HepG2 (cell line): ENCODE results near the gene RUFY2. TPM values are rescaled to one million over a fixed set of nuclear protein-coding genes. Genes with fewer than 3 reads are reported as not detected.

Experiments
- ETV6 ChIP-seq: sonication (generic); formaldehyde crosslinking; conservative IDR thresholded peaks from 2 replicates; pipeline ENCODE4 v1.4.0; 2020; ENCODE audit warnings: missing genetic modification reagents
- MZF1 ChIP-seq: sonication (generic); formaldehyde crosslinking; IDR thresholded peaks from 2 replicates; pipeline ENCODE4 v1.8.1; 2023; ENCODE audit warnings: mild to moderate bottlenecking, missing genetic modification reagents, borderline replicate concordance
- POLR2A ChIP-seq, 2 experiments: IDR thresholded peaks; 2 replicates each; pipeline ENCODE4 v1.6.1; 2011; ENCODE audit warnings: low read depth in 2 of 2, low read length in 2 of 2, mild to moderate bottlenecking in 1 of 2, moderate library complexity in 1 of 2; ENCODE audit not compliant: insufficient read depth in 1 of 2
- SSRP1 ChIP-seq: IDR thresholded peaks from 2 replicates; pipeline ENCODE4 v1.6.1; 2016; ENCODE audit warnings: control low read depth
- STAG1 ChIP-seq: sonication (generic); formaldehyde crosslinking; IDR thresholded peaks from 2 replicates; pipeline ENCODE4 v1.4.0; 2020; ENCODE audit warnings: missing genetic modification reagents
- TSC22D2 ChIP-seq: sonication (generic); formaldehyde crosslinking; IDR thresholded peaks from 2 replicates; pipeline ENCODE4 v1.5.1; 2020; ENCODE audit warnings: missing genetic modification reagents, mild to moderate bottlenecking, borderline replicate concordance
- YEATS4 ChIP-seq: sonication (generic); formaldehyde crosslinking; IDR thresholded peaks from 2 replicates; pipeline ENCODE4 v1.4.0; 2020; ENCODE audit warnings: missing genetic modification reagents, borderline replicate concordance
- ZNF747 ChIP-seq: sonication (generic); formaldehyde crosslinking; IDR thresholded peaks from 2 replicates; pipeline ENCODE4 v1.8.1; 2023; ENCODE audit warnings: missing genetic modification reagents, mild to moderate bottlenecking, borderline replicate concordance
- polyA plus RNA-seq, 8 experiments: library from polyadenylated mRNA; depleted of rRNA in 3 of 8; stranded (reverse) in 7 of 8; unstranded in 1 of 8; fragments of >200 nt; fragmentation: Illumina TruSeq in 4 of 8; extraction: Trizol in 4 of 8; gene quantifications; 2 replicates each; pipeline versions ENCODE4 v1.2.1 to v1.2.3, GENCODE V29; 2011 to 2016; ENCODE audit warnings: low read depth in 4 of 8, missing spikeins in 1 of 8, mixed read lengths in 1 of 8; ENCODE audit not compliant: insufficient read depth in 1 of 8
- total RNA-seq, 5 experiments: library from RNA; depleted of rRNA; stranded (reverse); fragments of >200 nt; fragmentation: Illumina TruSeq; extraction: Trizol; gene quantifications; 2 replicates each; pipeline ENCODE4 v1.2.3, GENCODE V29; 2016; ENCODE audit warnings: low read depth in 1 of 5
- TF ChIP-seq, protein P1 (sequence below): sonication (generic); formaldehyde crosslinking; IDR thresholded peaks from 2 replicates; pipeline ENCODE4 v1.4.0; 2020; ENCODE audit warnings: missing genetic modification reagents, borderline replicate concordance
- TF ChIP-seq, protein P2 (sequence below): conservative IDR thresholded peaks from 2 replicates; pipeline ENCODE4 v1.6.1; 2018; ENCODE audit warnings: missing genetic modification reagents
- TF ChIP-seq, protein P3 (sequence below): sonication (generic); formaldehyde crosslinking; conservative IDR thresholded peaks from 2 replicates; pipeline ENCODE4 v1.8.0; 2022; ENCODE audit warnings: mild to moderate bottlenecking, moderate library complexity, missing genetic modification reagents
- TF ChIP-seq, protein P4 (sequence below): sonication (generic); formaldehyde crosslinking; IDR thresholded peaks from 2 replicates; pipeline ENCODE4 v1.4.0; 2020; ENCODE audit warnings: missing genetic modification reagents; ENCODE audit errors: not compliant biosample characterization
- TF ChIP-seq, protein P5 (sequence below): sonication (generic); formaldehyde crosslinking; IDR thresholded peaks from 2 replicates; pipeline ENCODE4 v1.4.0; 2020; ENCODE audit warnings: missing genetic modification reagents
- TF ChIP-seq, protein P6 (sequence below): sonication (generic); formaldehyde crosslinking; IDR thresholded peaks from 2 replicates; pipeline ENCODE4 v1.5.0; 2020; ENCODE audit warnings: mild to moderate bottlenecking, missing genetic modification reagents

Gene RUFY2
- total and polyA plus RNA-seq, 2 of the 13 experiments (the other 11 are each of a cell fraction or from before 2014, with no cell fraction given), result 10.1 to 16.1 TPM

DNA sequence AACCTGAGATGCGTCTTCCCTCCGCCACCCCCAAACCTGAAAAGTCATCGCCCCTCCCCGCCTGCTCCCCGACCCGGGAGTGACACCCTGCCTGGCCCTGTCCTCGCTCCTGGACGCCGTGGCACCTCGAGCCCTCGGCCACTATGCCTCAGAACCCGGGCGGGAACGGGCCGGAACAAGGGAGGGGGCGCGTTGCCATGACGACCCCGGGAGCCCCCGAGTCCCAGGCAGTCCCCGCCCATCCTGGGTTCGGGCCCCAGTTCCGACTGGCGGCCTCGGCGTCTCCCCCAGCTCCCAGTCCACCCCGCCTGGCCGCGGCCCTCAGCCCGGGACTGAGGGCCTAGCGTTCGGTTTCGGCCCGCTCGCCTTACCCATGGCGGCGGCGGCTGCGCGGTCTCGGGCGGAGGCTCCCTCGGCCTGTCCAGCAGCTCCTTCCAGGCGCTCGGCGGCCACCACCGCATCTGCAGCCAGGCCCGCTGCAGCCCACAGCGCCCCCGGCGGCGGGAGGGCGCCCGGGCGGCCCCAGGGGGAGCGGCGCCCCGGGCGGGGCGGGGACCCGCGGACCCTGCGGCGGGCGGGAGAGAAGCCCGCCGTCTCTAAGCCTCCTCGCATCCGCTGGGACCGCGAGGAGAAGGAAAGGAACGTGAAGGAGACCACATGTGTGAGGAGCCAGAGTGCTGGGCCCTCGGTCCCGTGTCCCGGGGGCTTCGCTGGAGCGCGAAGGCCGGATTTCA, at the start of gene RUFY2 (continued):
- TF ChIP-seq, protein P1, sequence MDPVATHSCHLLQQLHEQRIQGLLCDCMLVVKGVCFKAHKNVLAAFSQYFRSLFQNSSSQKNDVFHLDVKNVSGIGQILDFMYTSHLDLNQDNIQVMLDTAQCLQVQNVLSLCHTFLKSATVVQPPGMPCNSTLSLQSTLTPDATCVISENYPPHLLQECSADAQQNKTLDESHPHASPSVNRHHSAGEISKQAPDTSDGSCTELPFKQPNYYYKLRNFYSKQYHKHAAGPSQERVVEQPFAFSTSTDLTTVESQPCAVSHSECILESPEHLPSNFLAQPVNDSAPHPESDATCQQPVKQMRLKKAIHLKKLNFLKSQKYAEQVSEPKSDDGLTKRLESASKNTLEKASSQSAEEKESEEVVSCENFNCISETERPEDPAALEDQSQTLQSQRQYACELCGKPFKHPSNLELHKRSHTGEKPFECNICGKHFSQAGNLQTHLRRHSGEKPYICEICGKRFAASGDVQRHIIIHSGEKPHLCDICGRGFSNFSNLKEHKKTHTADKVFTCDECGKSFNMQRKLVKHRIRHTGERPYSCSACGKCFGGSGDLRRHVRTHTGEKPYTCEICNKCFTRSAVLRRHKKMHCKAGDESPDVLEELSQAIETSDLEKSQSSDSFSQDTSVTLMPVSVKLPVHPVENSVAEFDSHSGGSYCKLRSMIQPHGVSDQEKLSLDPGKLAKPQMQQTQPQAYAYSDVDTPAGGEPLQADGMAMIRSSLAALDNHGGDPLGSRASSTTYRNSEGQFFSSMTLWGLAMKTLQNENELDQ (CRISPR knock-in tag), result no peak
- TF ChIP-seq MZF1 (CRISPR knock-in tag) (no peak), STAG1 (no peak), POLR2A (IDR thresholded peaks at IDR 0.05; ENCODE audit: insufficient read depth in 1 of 2, low read depth in 2 of 2, low read length in 2 of 2) (peak; percentile 74 to 76; a peak in 3 of 4 replicates), TSC22D2 (CRISPR knock-in tag) (no peak), SSRP1 (CRISPR knock-in tag) (no peak), YEATS4 (CRISPR knock-in tag) (peak; percentile 74), ZNF747 (CRISPR knock-in tag) (0 out of 2 replicates have a peak, but pooled peaks have one; percentile 37), ETV6 (CRISPR knock-in tag) (peak; percentile 52; the same call in 1 of the 2 replicates)
- TF ChIP-seq, protein P2, sequence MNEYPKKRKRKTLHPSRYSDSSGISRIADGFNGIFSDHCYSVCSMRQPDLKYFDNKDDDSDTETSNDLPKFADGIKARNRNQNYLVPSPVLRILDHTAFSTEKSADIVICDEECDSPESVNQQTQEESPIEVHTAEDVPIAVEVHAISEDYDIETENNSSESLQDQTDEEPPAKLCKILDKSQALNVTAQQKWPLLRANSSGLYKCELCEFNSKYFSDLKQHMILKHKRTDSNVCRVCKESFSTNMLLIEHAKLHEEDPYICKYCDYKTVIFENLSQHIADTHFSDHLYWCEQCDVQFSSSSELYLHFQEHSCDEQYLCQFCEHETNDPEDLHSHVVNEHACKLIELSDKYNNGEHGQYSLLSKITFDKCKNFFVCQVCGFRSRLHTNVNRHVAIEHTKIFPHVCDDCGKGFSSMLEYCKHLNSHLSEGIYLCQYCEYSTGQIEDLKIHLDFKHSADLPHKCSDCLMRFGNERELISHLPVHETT, result no peak
- TF ChIP-seq, protein P3, sequence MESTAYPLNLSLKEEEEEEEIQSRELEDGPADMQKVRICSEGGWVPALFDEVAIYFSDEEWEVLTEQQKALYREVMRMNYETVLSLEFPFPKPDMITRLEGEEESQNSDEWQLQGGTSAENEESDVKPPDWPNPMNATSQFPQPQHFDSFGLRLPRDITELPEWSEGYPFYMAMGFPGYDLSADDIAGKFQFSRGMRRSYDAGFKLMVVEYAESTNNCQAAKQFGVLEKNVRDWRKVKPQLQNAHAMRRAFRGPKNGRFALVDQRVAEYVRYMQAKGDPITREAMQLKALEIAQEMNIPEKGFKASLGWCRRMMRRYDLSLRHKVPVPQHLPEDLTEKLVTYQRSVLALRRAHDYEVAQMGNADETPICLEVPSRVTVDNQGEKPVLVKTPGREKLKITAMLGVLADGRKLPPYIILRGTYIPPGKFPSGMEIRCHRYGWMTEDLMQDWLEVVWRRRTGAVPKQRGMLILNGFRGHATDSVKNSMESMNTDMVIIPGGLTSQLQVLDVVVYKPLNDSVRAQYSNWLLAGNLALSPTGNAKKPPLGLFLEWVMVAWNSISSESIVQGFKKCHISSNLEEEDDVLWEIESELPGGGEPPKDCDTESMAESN (CRISPR knock-in tag), result peak; percentile 55; the same call in 1 of the 2 replicates
- TF ChIP-seq, protein P4, sequence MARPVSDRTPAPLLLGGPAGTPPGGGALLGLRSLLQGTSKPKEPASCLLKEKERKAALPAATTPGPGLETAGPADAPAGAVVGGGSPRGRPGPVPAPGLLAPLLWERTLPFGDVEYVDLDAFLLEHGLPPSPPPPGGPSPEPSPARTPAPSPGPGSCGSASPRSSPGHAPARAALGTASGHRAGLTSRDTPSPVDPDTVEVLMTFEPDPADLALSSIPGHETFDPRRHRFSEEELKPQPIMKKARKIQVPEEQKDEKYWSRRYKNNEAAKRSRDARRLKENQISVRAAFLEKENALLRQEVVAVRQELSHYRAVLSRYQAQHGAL, result no peak
- TF ChIP-seq, protein P5, sequence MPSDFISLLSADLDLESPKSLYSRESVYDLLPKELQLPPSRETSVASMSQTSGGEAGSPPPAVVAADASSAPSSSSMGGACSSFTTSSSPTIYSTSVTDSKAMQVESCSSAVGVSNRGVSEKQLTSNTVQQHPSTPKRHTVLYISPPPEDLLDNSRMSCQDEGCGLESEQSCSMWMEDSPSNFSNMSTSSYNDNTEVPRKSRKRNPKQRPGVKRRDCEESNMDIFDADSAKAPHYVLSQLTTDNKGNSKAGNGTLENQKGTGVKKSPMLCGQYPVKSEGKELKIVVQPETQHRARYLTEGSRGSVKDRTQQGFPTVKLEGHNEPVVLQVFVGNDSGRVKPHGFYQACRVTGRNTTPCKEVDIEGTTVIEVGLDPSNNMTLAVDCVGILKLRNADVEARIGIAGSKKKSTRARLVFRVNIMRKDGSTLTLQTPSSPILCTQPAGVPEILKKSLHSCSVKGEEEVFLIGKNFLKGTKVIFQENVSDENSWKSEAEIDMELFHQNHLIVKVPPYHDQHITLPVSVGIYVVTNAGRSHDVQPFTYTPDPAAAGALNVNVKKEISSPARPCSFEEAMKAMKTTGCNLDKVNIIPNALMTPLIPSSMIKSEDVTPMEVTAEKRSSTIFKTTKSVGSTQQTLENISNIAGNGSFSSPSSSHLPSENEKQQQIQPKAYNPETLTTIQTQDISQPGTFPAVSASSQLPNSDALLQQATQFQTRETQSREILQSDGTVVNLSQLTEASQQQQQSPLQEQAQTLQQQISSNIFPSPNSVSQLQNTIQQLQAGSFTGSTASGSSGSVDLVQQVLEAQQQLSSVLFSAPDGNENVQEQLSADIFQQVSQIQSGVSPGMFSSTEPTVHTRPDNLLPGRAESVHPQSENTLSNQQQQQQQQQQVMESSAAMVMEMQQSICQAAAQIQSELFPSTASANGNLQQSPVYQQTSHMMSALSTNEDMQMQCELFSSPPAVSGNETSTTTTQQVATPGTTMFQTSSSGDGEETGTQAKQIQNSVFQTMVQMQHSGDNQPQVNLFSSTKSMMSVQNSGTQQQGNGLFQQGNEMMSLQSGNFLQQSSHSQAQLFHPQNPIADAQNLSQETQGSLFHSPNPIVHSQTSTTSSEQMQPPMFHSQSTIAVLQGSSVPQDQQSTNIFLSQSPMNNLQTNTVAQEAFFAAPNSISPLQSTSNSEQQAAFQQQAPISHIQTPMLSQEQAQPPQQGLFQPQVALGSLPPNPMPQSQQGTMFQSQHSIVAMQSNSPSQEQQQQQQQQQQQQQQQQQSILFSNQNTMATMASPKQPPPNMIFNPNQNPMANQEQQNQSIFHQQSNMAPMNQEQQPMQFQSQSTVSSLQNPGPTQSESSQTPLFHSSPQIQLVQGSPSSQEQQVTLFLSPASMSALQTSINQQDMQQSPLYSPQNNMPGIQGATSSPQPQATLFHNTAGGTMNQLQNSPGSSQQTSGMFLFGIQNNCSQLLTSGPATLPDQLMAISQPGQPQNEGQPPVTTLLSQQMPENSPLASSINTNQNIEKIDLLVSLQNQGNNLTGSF (CRISPR knock-in tag), result no peak
- TF ChIP-seq, protein P6, sequence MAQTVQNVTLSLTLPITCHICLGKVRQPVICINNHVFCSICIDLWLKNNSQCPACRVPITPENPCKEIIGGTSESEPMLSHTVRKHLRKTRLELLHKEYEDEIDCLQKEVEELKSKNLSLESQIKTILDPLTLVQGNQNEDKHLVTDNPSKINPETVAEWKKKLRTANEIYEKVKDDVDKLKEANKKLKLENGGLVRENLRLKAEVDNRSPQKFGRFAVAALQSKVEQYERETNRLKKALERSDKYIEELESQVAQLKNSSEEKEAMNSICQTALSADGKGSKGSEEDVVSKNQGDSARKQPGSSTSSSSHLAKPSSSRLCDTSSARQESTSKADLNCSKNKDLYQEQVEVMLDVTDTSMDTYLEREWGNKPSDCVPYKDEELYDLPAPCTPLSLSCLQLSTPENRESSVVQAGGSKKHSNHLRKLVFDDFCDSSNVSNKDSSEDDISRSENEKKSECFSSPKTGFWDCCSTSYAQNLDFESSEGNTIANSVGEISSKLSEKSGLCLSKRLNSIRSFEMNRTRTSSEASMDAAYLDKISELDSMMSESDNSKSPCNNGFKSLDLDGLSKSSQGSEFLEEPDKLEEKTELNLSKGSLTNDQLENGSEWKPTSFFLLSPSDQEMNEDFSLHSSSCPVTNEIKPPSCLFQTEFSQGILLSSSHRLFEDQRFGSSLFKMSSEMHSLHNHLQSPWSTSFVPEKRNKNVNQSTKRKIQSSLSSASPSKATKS (CRISPR knock-in tag), result no peak; the same call in 1 of the 2 replicates
